Measurements from ENCODE around the gene GTF2IRD2. TPM values are rescaled to one million over a fixed set of nuclear protein-coding genes. Genes with fewer than 3 reads are reported as not detected.
"Not testable (repeated sequence)": the region's sequence is repeated elsewhere in the genome, so short reads cannot be mapped to it uniquely, and the experiment has no call there.

GTF2IRD2 gene
- total and polyA plus RNA-seq, 5 donors from 2014 or later = 9.5 to 18.8 (median 11.5) TPM

DNA sequence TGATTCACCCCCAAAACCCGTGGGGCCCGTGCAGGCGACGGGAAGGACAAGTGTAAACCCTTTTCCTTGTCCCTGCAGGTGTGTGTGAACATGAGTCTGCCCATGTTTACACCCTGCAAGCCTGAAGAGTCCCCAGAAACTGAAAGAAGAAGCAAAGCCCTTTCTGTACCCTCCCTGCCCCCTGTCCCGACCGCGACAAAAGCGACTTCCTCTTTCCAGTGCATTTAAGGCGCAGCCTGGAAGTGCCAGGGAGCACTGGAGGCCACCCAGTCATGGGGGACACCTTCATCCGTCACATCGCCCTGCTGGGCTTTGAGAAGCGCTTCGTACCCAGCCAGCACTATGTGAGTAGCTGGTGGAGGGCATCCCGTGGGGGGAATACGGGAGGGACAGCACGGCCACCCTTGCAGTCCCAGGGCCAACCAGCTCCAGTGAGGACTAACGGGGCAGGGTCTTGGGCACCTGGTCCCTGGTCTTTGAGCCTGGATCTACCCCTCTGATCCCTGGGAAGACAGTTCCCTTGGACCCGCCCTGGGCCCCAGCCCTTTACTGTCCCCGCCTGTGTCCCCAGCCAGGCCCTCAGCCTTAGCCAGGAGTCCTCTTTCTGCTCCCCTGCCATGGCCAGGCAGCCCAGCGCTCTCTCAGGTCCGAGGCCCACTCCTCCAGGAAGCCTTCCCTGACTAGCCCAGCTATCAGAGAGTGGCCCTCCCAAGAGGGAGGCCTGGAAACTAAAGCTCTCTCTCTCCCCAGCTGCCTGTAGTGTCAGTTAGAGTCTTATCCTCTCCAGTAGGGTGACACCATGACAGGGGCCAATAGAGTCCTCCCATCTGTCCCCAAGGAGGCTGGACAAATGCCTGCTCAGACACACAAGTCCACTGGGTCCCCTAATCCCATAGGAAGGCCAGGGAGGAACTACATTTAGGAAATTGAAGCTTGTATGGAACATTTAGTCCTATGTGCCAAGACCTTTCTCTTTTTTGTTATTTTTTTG lies 77.3 kb downstream of the GTF2IRD2 start, which contains the start of gene NCF1:
Gene NCF1, plus strand, starts transcription at position 252 of the 991 bp plus-strand sequence. Its CDS starts 21 bp downstream, at position 273.
- not testable (repeated sequence) for H3K4me1 Mint-ChIP-seq; H3K36me3 Mint-ChIP-seq; H3K4me3 Mint-ChIP-seq; H3K27me3 ChIP-seq (ENCODE audit: control insufficient read depth, insufficient read depth, low read length); H3K27ac ChIP-seq (ENCODE audit: insufficient read depth, low read length, poor library complexity, severe bottlenecking); DNase-seq; H3K9me3 Mint-ChIP-seq; H3K9me3 ChIP-seq (ENCODE audit: control insufficient read depth in 2 of 2, low read length in 2 of 2); H3K27ac Mint-ChIP-seq; H3K36me3 ChIP-seq (ENCODE audit: control insufficient read depth, insufficient read depth, low read length); H3K27me3 Mint-ChIP-seq; H3K4me1 ChIP-seq (ENCODE audit: control insufficient read depth, insufficient read depth, low read length, poor library complexity, severe bottlenecking); H3K4me3 ChIP-seq (ENCODE audit: low read depth, low read length)
- peak; percentile 47 to 48 for ATAC-seq (ENCODE audit: low read depth in 2 of 2)

DNA sequence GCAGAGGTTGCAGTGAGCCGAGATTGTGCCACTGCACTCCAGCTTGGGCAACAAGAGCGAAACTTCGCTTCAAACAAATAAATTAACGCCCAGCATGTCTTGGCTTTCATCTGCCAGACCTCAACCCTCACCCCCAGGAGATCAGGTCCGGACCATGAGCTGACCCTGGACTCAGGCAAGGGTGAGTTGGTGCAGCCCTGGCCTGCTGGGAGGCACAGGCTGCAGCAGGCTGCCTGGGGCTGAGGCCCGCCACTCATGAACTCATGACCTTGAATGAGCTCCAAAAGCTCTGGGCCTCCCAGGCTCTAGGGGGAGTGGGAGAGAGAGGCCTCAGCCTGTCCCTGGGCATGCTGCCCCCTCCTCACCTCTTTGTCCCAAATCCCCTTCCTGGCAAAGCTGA lies 79.3 kb downstream of the GTF2IRD2 start:
- not testable (repeated sequence) for H3K27me3 ChIP-seq (ENCODE audit: control insufficient read depth, insufficient read depth, low read length); H3K4me3 Mint-ChIP-seq; ATAC-seq (ENCODE audit: low read depth in 2 of 2); H3K36me3 ChIP-seq (ENCODE audit: control insufficient read depth, insufficient read depth, low read length); H3K9me3 Mint-ChIP-seq; DNase-seq; H3K4me3 ChIP-seq (ENCODE audit: low read depth, low read length); H3K36me3 Mint-ChIP-seq; H3K27me3 Mint-ChIP-seq; H3K4me1 ChIP-seq (ENCODE audit: control insufficient read depth, insufficient read depth, low read length, poor library complexity, severe bottlenecking); H3K9me3 ChIP-seq (ENCODE audit: control insufficient read depth in 2 of 2, low read length in 2 of 2); H3K27ac Mint-ChIP-seq; H3K27ac ChIP-seq (ENCODE audit: insufficient read depth, low read length, poor library complexity, severe bottlenecking); H3K4me1 Mint-ChIP-seq

DNA sequence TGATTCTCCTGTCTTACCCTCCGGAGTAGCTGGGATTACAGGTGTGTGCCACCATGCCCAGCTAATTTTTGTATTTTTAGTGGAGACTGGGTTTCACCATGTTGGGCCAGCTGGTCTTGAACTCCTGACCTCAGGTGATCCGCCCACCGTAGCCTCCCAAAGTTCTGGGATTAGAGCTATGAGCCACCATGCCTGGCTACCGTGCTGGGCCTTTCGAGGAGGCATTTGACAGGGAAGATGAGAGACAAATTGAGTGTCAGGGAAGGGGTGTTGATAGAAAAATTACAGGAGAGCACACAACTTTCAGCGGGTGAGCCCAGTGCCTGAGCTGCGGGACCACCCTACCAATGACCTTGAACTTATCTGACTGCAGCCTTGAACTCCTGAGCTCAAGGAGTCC lies 81.3 kb downstream of the GTF2IRD2 start:
- not testable (repeated sequence) for H3K4me1 ChIP-seq (ENCODE audit: control insufficient read depth, insufficient read depth, low read length, poor library complexity, severe bottlenecking); H3K36me3 ChIP-seq (ENCODE audit: control insufficient read depth, insufficient read depth, low read length); H3K27ac ChIP-seq (ENCODE audit: insufficient read depth, low read length, poor library complexity, severe bottlenecking); ATAC-seq (ENCODE audit: low read depth in 2 of 2); DNase-seq; H3K4me1 Mint-ChIP-seq; H3K4me3 Mint-ChIP-seq; H3K27ac Mint-ChIP-seq; H3K9me3 Mint-ChIP-seq; H3K27me3 ChIP-seq (ENCODE audit: control insufficient read depth, insufficient read depth, low read length); H3K4me3 ChIP-seq (ENCODE audit: low read depth, low read length); H3K36me3 Mint-ChIP-seq; H3K9me3 ChIP-seq (ENCODE audit: control insufficient read depth in 2 of 2, low read length in 2 of 2); H3K27me3 Mint-ChIP-seq

DNA sequence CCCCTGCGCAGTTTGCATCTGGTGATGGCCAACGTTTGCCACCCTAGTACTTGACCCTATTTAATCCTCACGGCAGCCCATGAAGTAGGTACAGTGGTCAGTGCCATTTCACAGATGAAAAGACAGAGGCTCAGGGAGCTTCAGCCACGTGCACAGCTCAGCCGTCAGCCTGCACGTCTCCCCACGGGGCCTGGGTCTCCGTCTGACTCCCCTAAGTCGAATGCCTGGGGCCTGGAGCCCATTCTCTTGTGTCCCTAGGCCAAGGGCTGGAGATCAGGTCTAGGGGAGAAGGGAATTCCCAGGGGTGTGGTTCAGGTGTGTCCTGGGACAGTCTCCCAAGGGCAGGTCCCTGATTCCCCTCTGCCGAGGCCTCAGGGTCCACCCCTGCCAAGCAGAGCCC lies 84.4 kb downstream of the GTF2IRD2 start:
- H3K4me1 Mint-ChIP-seq; H3K4me3 ChIP-seq (ENCODE audit: low read depth, low read length): not testable (repeated sequence)

DNA sequence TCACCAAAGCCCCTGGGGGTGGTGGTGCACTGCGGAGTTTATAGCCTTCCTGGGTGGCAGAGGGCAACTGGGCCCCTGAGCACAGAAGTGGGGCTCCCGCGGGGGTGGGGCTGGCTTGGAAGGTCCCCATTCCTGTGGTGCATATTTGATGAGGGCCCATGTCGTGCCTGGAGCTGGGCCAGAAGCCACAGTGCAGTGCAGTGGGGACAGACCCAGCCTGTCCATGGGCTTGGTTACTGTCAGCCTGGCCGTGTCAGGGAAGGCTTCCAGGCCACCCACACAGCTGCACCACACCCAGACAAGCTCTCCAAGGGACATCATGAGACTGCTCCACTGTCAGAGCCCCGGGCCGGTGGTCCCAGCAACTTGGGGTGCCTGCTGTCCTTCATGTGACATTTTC lies 84.9 kb downstream of the GTF2IRD2 start:
- H3K27ac ChIP-seq (ENCODE audit: insufficient read depth, low read length, poor library complexity, severe bottlenecking); H3K9me3 ChIP-seq (ENCODE audit: control insufficient read depth in 2 of 2, low read length in 2 of 2); H3K4me3 ChIP-seq (ENCODE audit: low read depth, low read length); H3K9me3 Mint-ChIP-seq; H3K4me1 ChIP-seq (ENCODE audit: control insufficient read depth, insufficient read depth, low read length, poor library complexity, severe bottlenecking); ATAC-seq (ENCODE audit: low read depth in 2 of 2); H3K27ac Mint-ChIP-seq; H3K4me1 Mint-ChIP-seq; DNase-seq; H3K27me3 Mint-ChIP-seq; H3K36me3 ChIP-seq (ENCODE audit: control insufficient read depth, insufficient read depth, low read length); H3K4me3 Mint-ChIP-seq; H3K27me3 ChIP-seq (ENCODE audit: control insufficient read depth, insufficient read depth, low read length); H3K36me3 Mint-ChIP-seq: not testable (repeated sequence)

More for the DNA sequence above, 84.4 kb downstream of the GTF2IRD2 start:
- not testable (repeated sequence) for H3K36me3 Mint-ChIP-seq; H3K27me3 Mint-ChIP-seq; H3K27ac ChIP-seq (ENCODE audit: insufficient read depth, low read length, poor library complexity, severe bottlenecking); H3K4me1 ChIP-seq (ENCODE audit: control insufficient read depth, insufficient read depth, low read length, poor library complexity, severe bottlenecking); H3K36me3 ChIP-seq (ENCODE audit: control insufficient read depth, insufficient read depth, low read length); H3K27me3 ChIP-seq (ENCODE audit: control insufficient read depth, insufficient read depth, low read length); ATAC-seq (ENCODE audit: low read depth in 2 of 2); DNase-seq; H3K9me3 Mint-ChIP-seq; H3K9me3 ChIP-seq (ENCODE audit: control insufficient read depth in 2 of 2, low read length in 2 of 2)
- Mint-ChIP-seq H3K4me3 (peak overlapping the region in 1 of 4 donors; percentile 24), H3K27ac (peak overlapping the region in 1 of 3 donors; percentile 38)

DNA sequence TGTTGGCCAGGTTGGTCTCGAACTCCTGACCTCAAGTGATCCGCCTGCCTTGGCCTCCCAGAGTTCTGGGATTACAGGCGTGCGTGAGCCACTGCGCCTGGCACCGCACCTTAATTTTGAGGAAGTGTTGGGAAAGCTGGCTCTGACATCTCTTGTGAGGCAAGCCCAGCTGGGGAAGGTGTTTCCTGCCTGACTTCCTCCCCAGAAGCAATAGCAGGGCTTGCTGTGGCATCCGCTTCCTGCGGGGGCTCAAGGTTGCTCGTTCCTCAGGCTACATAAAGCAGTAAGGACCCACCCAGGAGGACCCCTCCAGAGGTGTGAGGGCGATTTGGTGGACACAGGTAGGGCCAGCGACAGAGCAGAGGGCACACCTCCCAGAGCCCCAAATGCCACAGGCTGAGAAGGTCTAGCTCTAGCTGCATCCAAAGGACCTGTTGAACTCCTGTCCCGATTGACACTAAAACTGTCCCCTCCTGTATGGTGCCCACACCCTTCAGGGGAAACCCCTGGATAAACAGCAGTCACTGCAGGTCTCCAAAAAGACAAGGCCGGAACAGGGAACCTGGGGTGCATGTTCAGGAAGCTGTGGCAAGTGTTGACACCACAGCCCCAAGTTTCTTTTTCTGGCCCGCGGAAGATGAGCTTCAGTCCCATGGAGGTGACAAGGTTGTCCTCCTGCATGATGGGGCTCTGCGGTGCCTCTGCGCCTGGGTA lies 86.0 kb downstream of the GTF2IRD2 start:
- not testable (repeated sequence) for H3K27ac Mint-ChIP-seq; H3K27me3 Mint-ChIP-seq; H3K9me3 ChIP-seq (ENCODE audit: control insufficient read depth in 2 of 2, low read length in 2 of 2); H3K4me1 Mint-ChIP-seq; DNase-seq; H3K36me3 Mint-ChIP-seq; H3K4me3 ChIP-seq (ENCODE audit: low read depth, low read length); H3K36me3 ChIP-seq (ENCODE audit: control insufficient read depth, insufficient read depth, low read length); H3K4me1 ChIP-seq (ENCODE audit: control insufficient read depth, insufficient read depth, low read length, poor library complexity, severe bottlenecking); H3K9me3 Mint-ChIP-seq; H3K27me3 ChIP-seq (ENCODE audit: control insufficient read depth, insufficient read depth, low read length); H3K27ac ChIP-seq (ENCODE audit: insufficient read depth, low read length, poor library complexity, severe bottlenecking); H3K4me3 Mint-ChIP-seq
- peak; percentile 55 to 79 for ATAC-seq (ENCODE audit: low read depth in 2 of 2)

DNA sequence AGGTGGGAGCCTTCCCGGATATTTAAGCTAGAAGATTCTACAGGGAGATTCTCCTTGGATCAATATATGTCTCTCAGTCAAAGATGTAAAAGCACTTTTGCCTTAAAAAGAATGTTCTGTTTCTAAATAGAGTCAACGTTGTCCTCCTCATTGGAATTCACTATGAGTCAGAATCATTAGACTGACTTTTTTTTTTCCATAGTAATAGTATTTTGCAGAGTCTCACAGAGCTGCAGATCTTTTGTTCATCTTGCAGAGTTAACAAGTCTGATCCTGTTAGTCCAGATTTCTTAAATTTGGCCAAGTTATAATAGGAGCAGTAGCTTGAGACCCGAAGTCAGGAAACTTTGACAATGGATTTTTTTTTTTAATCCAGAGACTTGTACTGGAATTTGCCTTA lies 92.4 kb downstream of the GTF2IRD2 start:
- H3K4me1 Mint-ChIP-seq; H3K27me3 ChIP-seq (ENCODE audit: control insufficient read depth, insufficient read depth, low read length); H3K36me3 Mint-ChIP-seq; ATAC-seq (ENCODE audit: low read depth in 2 of 2); H3K36me3 ChIP-seq (ENCODE audit: control insufficient read depth, insufficient read depth, low read length); DNase-seq; H3K27ac ChIP-seq (ENCODE audit: insufficient read depth, low read length, poor library complexity, severe bottlenecking); H3K9me3 ChIP-seq (ENCODE audit: control insufficient read depth in 2 of 2, low read length in 2 of 2); H3K27me3 Mint-ChIP-seq; H3K4me3 ChIP-seq (ENCODE audit: low read depth, low read length); H3K4me1 ChIP-seq (ENCODE audit: control insufficient read depth, insufficient read depth, low read length, poor library complexity, severe bottlenecking); H3K4me3 Mint-ChIP-seq; H3K9me3 Mint-ChIP-seq; H3K27ac Mint-ChIP-seq: not testable (repeated sequence)
